WTC11 (cell line): ENCODE data around the gene MRPS34. TPM values are rescaled to one million over a fixed set of nuclear protein-coding genes. Genes with fewer than 3 reads are reported as not detected.

Experiments
- AR ChIP-seq: fragments of 250-450 bp; sonication (Bioruptor Pico); IDR thresholded peaks from 2 replicates; pipeline ENCODE4 v1.9.0; 2021; ENCODE audit warnings: mild to moderate bottlenecking
- CREM ChIP-seq: sonication (generic); formaldehyde crosslinking; IDR thresholded peaks from 2 replicates; pipeline ENCODE4 v1.8.1; 2022; ENCODE audit warnings: mild to moderate bottlenecking, missing genetic modification reagents, moderate library complexity
- CTCF ChIP-seq: fragments of 200-600 bp; IDR thresholded peaks from 2 replicates; pipeline ENCODE4 v1.8.0; 2022; ENCODE audit warnings: antibody characterized with exemption
- E2F1 ChIP-seq: sonication (generic); formaldehyde crosslinking; IDR thresholded peaks from 2 replicates; pipeline ENCODE4 v1.8.0; 2022; ENCODE audit warnings: mild to moderate bottlenecking, missing genetic modification reagents
- E2F4 ChIP-seq: sonication (generic); formaldehyde crosslinking; IDR thresholded peaks from 2 replicates; pipeline ENCODE4 v1.8.1; 2022; ENCODE audit warnings: low read depth, mild to moderate bottlenecking, moderate library complexity, missing genetic modification reagents, borderline replicate concordance
- ELF4 ChIP-seq: sonication (generic); formaldehyde crosslinking; IDR thresholded peaks from 2 replicates; pipeline ENCODE4 v1.8.1; 2022; ENCODE audit warnings: low read depth, mild to moderate bottlenecking, moderate library complexity, missing genetic modification reagents
- ERG ChIP-seq: fragments of 250-450 bp; sonication (Bioruptor Pico); IDR thresholded peaks from 2 replicates; pipeline ENCODE4 v1.8.0; 2021; ENCODE audit warnings: mild to moderate bottlenecking
- FOXK1 ChIP-seq: sonication (generic); formaldehyde crosslinking; IDR thresholded peaks from 2 replicates; pipeline ENCODE4 v1.8.0; 2022; ENCODE audit warnings: mild to moderate bottlenecking, moderate library complexity, missing genetic modification reagents
- HMGA2 ChIP-seq: fragments of 250-450 bp; sonication (Bioruptor Pico); IDR thresholded peaks from 2 replicates; pipeline ENCODE4 v1.4.0; 2021; ENCODE audit warnings: mild to moderate bottlenecking, moderate library complexity
- HMGXB4 ChIP-seq: sonication (generic); formaldehyde crosslinking; IDR thresholded peaks from 2 replicates; pipeline ENCODE4 v1.8.1; 2023; ENCODE audit warnings: mild to moderate bottlenecking, moderate library complexity, missing genetic modification reagents
- MAX ChIP-seq: sonication (generic); formaldehyde crosslinking; IDR thresholded peaks from 2 replicates; pipeline ENCODE4 v1.8.0; 2022; ENCODE audit warnings: mild to moderate bottlenecking, missing genetic modification reagents
- MLX ChIP-seq: sonication (generic); formaldehyde crosslinking; IDR thresholded peaks from 2 replicates; pipeline ENCODE4 v1.8.1; 2023; ENCODE audit warnings: mild to moderate bottlenecking, missing genetic modification reagents, moderate library complexity
- NFATC4 ChIP-seq: fragments of 250-450 bp; sonication (Bioruptor Pico); IDR thresholded peaks from 2 replicates; pipeline ENCODE4 v1.9.0; 2021; ENCODE audit warnings: mild to moderate bottlenecking
- NFYB ChIP-seq: sonication (generic); formaldehyde crosslinking; conservative IDR thresholded peaks from 2 replicates; pipeline ENCODE4 v1.8.0; 2022; ENCODE audit warnings: low read depth, missing genetic modification reagents
- OVOL2 ChIP-seq: fragments of 250-450 bp; sonication (Bioruptor Pico); IDR thresholded peaks from 2 replicates; pipeline ENCODE4 v1.9.0; 2021; ENCODE audit warnings: mild to moderate bottlenecking, borderline replicate concordance
- RELA ChIP-seq: sonication (generic); formaldehyde crosslinking; IDR thresholded peaks from 2 replicates; pipeline ENCODE4 v1.8.1; 2022; ENCODE audit warnings: missing genetic modification reagents, mild to moderate bottlenecking, borderline replicate concordance
- SP1 ChIP-seq: sonication (generic); formaldehyde crosslinking; conservative IDR thresholded peaks from 2 replicates; pipeline ENCODE4 v1.8.1; 2022; ENCODE audit warnings: missing genetic modification reagents
- TCF7 ChIP-seq: sonication (generic); formaldehyde crosslinking; IDR thresholded peaks from 2 replicates; pipeline ENCODE4 v1.8.0; 2022; ENCODE audit warnings: mild to moderate bottlenecking, low read depth, missing genetic modification reagents, moderate library complexity
- TEAD4 ChIP-seq: sonication (generic); formaldehyde crosslinking; IDR thresholded peaks from 2 replicates; pipeline ENCODE4 v1.8.0; 2022; ENCODE audit warnings: mild to moderate bottlenecking, missing genetic modification reagents
- TP53 ChIP-seq: sonication (generic); formaldehyde crosslinking; IDR thresholded peaks from 2 replicates; pipeline ENCODE4 v1.8.1; 2023; ENCODE audit warnings: mild to moderate bottlenecking, missing genetic modification reagents
- USF2 ChIP-seq: sonication (generic); formaldehyde crosslinking; IDR thresholded peaks from 2 replicates; pipeline ENCODE4 v1.8.1; 2023; ENCODE audit warnings: mild to moderate bottlenecking, missing genetic modification reagents, moderate library complexity
- ZMAT4 ChIP-seq: fragments of 250-450 bp; sonication (Bioruptor Pico); IDR thresholded peaks from 2 replicates; pipeline ENCODE4 v1.9.0; 2021; ENCODE audit warnings: mild to moderate bottlenecking
- ZNF138 ChIP-seq: sonication (generic); formaldehyde crosslinking; conservative IDR thresholded peaks from 2 replicates; pipeline ENCODE4 v1.8.1; 2022; ENCODE audit warnings: mild to moderate bottlenecking, moderate library complexity, missing genetic modification reagents
- ZNF219 ChIP-seq: sonication (generic); formaldehyde crosslinking; IDR thresholded peaks from 2 replicates; pipeline ENCODE4 v1.8.0; 2023; ENCODE audit warnings: missing genetic modification reagents, mild to moderate bottlenecking, borderline replicate concordance
- total RNA-seq: library from RNA; stranded (reverse); gene quantifications from 3 replicates; pipeline ENCODE4 v1.2.3, GENCODE V29; 2021

The MRPS34 gene
- total RNA-seq, 1 experiment from 2014 or later, result 258 TPM

- TF ChIP-seq FOXK1 (CRISPR knock-in tag) (peak; percentile 97), E2F1 (CRISPR knock-in tag) (no peak), NFATC4 (CRISPR knock-in tag) (no peak), OVOL2 (CRISPR knock-in tag) (no peak), MLX (CRISPR knock-in tag) (no peak), TP53 (CRISPR knock-in tag) (no peak), HMGXB4 (CRISPR knock-in tag) (no peak), ZMAT4 (CRISPR knock-in tag) (no peak), CTCF (no peak), E2F4 (CRISPR knock-in tag) (no peak), MAX (0 out of 2 replicates have a peak, but pooled peaks have one; percentile 55), SP1 (peak; percentile 96), TEAD4 (CRISPR knock-in tag) (no peak), NFYB (peak; percentile 100), ELF4 (CRISPR knock-in tag) (no peak), TCF7 (CRISPR knock-in tag) (no peak), CREM (peak; percentile 96), USF2 (CRISPR knock-in tag) (no peak), HMGA2 (CRISPR knock-in tag) (no peak), ZNF138 (CRISPR knock-in tag) (no peak), ZNF219 (no peak), ERG (no peak), AR (no peak), RELA (CRISPR knock-in tag) (no peak)
Measured at GRCh38 chr16:1782408-1783264, 9.7 kb upstream of the MRPS34 start, which contains the start of the genes NUBP2 and SPSB3 (continued).
